Anterior cingulate cortex (tissue), 58 donors: Measurements from ENCODE around the gene ZMIZ1.

ENCODE experiments used
- DNase-seq, 58 donors: peaks; one replicate each; lab custom pipeline; 2025; lab: John Stamatoyannopoulos, UW

The ZMIZ1 gene

DNA sequence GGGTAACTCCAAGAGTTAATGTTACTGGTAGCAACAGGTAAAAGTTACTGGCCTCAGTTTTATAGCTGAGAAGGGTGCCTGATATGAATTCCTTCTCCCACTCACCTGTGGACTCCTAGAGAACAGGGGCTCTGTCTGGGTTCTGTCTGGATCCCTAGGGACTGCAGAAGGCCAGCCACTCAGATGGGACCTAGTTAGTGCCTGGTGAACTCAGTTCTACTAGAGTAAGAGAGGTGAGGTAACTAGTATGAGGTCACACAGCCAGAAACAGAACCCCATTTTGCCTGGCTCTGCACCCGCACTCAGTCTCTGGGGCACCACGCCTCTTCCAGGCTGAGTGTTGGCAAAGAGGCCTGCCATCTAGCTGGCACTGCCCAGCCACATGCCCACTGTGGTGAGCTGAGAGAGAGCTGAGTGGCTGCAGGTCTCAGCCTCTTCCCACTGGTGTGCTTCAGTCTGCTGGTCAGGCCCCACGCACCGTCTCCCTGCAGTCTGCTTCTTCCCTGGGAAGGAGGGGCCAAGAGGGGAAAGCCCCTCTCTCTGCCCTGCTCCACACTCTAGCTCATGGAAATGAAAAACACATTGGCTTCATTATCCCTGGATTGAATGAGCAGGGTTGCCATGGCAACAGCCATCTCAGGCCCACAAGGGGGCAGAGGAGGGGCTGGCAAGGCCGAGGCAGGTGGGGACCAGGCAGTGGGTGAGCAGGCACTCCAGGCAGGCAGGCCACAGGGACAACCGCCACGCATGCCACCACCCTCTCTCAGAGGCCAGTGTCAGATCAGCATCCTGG, 110.6 kb downstream of the ZMIZ1 start:
- peak in 25 of 58 donors; percentile 25 to 71 (median 42) for DNase-seq

DNA sequence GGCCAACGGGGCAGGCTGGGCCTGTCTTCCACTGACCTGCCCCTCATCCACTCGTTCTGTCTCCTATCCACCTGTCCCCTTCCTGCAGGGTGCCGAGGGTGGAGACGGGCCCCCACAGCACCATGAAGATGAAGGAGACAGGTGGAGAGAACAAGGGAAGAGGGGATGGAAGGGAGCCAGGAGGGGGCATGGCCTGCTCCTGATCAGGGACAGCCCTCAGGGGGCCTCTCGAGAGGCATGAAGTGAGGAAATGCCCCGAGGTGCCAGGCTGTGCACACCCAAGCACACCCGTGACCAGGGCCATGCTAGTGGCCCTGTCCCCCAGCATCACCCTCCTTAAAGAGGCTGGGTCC, 111.2 kb downstream of the ZMIZ1 start:
- no peak for DNase-seq

DNA sequence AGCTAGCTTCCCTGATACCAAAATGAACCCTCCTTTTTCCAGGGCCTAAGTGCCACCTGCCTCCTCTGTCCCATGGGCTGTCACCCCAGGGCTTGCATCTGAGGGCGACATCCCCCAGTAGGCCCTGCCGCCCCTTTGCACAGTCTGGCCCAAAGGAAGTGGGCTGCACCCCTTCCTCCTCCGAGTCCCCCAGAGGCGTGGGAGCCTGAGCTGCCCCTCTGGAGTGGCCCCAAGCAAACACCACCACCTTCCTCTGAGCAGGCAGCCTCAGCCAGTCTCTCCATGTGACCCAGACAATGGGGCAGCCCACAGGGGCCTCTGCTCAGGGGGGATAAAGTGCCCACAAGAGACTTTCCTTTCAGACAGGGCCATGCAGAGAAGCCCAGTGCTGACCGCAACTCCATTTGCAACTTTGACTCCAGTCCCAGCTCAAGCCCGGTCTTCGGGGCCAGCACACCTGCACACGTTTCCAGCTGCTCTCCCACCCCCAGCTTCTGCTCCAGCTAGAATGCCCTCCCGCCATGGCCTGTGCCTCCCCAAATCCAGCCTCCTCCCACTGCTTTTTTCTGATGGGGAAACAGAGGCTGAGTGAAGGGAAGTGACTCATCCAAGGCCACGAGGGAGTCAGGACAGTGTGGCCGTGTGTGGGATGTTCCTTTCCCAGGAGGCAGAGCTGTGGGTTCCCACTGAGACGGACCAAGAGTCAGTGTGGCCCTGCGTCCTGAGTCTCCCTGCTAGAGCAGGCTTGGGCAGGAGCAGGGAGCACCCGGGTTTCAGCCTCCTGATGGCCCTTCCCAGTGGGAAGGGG, 111.9 kb downstream of the ZMIZ1 start:
- no peak for DNase-seq

DNA sequence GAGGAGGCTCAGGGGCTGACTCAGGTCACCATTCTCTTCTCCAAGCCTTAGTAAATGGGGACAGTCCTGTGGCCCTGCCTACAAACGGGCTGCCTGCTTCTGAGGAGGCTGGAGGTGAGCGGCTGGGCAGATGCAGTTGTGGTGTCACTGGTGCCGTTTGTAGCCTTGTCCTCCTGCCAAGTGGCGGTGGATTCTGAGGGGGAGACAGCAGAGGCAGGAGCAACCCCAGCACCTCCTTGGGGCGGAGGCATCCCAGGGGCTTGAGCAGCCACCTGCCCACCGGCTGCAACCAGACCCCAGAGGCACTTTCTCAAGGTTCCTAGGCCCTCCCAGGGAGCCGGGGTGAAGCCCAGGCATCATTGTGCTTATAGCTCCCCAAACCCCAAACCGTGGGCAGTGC, 112.5 kb downstream of the ZMIZ1 start:
- no peak for DNase-seq

DNA sequence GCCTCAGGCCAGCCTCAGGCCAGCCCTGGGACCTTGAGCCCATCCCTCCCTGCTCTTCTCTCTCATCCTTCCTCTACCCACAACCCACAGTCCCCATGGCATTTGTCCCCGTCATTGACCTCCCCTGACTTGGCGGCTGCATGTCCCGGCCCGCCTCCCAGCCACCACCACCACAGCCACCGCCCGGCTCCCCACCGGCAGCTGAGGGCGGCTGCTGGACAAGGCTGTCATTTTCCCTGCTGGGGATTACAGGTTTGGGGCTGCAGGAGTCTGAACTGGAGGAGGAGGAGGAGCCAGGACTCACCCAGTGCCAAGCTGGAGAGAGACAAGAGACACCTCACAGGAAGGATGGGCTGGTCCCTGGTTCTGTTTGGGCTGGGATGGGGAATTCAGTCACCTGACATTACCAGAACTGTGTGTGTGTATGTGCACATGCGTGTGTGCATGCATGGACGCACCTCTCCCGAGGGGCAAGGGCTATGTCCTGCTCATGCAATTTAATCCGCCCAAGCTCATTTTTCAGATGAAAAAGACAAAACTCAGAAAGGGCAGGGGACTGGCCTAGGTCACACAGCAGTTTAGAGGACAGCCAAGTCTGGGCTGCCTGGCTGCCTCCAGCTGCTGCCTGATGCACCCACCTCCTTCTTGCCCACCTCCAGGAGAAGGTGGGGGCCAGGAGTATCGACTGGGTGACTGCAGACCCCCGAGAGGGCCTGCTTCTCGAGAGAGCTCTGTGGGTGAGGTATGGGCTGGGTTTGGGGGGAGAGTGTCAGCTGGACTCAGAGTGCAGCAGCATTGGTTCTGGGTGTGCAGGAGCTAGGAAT, 113.1 kb downstream of the ZMIZ1 start:
- no peak for DNase-seq

DNA sequence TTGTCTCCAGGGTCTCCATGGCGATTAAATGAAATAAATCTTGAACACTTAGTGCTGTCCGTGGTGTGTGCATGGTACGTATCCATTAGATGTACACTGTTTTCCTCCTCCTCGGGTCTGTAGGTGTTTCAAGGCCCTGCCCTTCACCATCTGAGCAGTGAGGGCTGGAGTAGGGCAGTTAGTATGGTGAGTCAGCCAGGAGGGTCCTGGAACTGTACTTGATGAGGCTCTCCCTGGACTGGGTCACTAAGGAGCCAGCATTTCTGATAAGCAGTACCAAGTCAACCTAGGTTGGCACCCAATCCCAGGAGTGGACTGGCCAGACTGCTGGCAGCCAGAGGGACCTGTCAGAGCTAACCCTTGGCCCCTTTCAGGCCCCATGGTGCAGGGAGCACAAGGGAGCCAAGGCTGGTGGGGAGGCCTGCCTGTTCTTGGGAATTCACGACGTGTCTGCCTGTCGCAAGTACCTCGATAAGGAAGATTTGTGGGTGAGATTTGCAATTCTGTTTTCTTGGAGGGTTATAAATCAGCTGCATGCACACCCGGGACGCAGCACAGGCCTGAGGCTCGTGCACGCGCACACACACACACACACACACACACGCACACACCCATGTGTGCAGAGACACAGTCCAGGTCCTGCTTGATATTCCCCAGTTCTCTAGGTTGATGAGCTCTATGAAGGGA, 114.2 kb downstream of the ZMIZ1 start:
- DNase-seq, result no peak

DNA sequence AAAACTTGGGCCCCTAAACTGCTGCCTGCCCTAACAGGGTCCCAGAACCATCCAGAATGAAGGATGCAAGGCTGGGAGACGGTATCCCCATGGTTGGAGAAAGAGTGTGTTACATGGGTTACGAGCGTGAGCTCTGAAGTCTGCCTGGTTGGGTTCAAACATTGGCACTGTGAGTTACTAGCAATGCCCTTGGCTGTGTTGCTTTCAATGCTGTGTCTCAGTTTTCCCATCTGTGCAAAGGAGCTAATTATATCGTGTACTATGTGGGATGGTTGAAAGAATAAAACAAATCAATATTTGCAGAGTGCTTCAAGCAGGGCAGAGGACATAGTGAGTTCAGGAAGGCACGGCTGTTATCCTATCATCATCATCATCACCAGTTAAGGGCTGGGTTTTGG, 114.7 kb downstream of the ZMIZ1 start:
- DNase-seq, result no peak

DNA sequence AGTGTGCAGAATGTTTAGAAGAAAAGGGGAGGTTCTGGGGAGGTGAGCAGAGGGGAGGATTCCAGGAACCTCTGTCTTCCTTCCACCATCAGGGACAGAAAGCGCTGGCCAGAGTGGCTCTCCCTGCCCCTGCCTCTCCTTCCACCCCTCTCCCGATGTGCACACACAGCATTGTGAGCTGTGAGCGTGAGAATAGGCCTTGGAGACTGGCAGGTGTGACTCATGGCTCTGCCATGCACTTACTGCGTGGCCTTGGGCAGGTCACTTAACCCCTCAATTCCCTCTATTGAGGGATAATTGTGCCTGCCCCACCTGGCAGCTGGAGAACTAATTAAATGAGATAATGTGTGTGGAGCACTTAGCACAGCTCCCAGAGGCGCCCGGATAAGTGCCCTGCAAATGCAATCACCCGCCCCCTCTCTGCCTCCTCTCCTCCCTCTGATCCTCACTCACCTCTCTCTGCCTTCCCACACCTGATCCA, 115.4 kb downstream of the ZMIZ1 start:
- no peak for DNase-seq

DNA sequence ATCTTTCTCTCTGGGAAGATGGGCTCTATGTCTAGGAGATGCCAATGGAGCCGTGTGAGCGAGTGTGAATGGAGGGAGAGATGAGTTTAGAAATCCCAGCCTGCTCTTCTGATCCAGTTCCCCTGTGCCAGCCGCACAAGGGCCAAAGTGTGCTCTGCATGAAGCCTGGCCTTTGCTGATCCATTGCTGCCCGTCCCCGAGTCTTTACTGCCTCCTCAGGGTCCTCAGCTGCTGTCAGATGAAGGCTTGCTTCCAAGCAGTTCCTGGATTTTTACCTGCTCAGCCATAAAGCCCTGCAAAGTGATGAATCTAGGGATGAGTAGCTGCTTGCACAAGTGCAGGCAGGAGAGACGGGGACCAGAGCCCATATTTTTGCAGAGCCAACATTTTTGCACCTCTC, 115.9 kb downstream of the ZMIZ1 start:
- DNase-seq, result no peak

DNA sequence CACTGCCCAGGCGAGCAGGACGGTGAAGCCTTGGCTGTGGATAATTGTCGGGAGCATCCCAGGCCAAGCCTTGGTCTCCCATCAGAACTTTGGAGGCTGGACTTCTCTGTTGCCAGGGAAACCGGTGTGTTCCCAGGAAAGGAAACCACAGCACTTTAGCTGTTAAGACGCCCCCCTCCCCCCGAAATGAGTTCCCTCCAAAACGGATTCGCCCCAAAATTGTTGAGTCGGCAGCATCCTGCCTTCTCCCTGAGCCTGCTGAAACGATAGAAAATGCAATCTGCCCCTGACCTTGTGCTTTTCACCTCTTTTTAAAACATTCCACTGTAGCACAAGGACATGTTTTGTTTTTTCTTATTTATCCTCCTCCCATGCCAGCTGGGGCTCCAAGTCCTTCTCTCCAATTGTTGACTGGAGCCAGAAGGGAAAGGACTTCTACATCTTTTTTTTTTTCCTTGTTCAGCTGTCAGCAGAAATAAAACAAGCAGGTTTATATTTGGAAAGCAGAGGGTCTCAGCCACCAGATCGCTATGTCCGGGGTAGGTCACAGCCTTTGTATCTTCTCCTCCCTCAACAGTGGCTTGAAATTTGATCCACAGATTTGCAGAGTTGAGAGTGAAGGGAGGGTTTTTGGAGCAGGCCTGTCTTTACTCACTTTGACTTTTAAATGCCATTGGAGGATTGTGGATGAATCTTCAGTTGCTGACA, 116.5 kb downstream of the ZMIZ1 start:
- no peak for DNase-seq

DNA sequence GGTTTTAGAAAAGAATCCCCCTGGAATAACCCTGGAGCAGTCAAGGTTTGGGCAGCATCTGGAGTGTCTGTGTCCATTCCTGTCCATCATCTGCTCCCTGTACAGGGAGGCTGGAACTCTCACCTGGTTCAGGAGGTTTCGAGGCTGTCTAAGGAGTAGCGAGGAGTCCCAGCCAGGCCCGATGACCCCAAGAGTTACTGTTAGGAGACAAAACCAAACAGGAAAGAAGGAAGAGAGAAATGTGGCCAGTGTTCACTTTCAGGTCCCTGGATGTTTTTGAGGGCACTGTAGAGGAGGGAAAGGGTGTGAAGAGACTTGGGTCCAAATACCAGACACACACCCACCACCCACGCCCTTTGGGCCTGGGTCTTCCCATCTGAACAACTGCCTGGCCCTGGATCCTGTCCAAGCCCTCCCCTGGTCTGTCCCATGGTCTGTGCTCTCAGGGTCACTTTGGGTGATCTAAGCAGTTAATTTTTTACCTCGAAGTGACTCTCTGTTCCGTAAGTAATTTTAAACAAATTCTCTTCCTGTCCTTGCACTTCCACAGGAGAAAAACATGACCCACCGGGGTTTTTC, 117.1 kb downstream of the ZMIZ1 start:
- no peak for DNase-seq

DNA sequence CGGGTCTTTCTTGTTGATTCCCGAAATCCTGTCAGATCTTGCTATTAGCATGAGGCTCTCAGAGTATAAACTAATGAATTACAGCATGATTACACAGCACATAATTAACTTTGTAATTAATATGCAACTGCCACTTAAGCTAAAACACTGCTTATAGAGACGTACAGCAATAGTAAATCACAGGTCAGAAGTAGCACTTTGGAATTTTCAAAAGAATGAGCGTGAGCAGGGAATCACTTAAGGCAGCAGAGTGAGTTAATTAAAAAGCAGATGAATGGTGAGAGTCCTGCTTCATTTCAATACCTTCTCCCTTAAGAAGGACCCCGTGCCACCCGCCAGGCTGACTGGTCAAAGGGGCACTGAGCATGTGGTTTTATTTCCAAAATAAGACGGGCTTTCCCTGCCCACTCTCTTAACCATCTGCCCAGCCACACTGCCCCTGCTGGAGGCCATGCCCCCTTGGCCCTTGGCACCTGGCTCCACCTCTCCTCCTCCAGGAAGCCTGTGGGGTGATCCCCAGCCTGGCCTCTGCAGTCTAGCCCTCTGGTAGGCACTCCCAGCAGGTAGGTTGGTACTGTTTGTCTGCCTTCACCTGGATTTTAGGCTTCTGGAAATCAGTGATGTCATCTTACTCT, 117.8 kb downstream of the ZMIZ1 start:
- no peak for DNase-seq

DNA sequence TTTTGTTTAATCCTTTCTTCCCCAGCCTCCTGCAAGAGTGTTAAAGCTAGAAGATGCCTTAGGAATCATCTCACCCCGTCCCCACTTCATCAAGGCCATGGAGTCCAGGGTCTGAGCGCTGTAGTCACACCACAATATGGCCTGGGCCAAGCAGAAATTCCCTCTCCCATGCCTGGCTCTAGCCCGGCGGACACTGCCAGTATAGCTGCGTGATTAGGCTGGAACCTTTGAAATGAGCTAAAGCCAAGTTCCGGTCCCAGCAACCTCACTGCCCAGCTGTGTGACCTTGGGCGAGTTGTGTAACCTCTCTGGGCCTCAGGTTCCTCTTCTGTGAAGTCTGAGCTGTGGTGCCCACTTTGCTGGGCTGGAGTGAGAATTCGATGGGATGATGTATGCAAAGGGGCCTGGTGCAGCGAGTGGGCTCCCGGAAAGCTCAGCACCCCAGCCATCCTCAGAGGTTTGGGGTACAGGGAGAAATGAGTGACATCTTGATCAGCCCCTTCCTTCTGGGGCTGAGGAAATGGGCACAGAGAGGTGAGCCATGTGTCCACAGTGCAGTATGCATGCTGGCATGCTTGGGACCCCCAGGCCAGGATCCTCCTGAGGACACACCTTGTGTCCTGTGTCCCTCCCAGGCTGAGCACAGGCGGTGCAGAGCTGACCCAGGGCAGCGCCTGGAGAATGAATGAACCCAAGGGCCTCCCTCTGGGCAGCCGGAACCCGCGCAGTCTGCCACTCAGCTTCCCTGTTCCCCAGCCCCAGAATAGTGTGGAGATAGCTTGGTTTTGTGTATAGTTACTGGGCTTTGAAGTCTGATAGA, 118.6 kb downstream of the ZMIZ1 start:
- no peak for DNase-seq

DNA sequence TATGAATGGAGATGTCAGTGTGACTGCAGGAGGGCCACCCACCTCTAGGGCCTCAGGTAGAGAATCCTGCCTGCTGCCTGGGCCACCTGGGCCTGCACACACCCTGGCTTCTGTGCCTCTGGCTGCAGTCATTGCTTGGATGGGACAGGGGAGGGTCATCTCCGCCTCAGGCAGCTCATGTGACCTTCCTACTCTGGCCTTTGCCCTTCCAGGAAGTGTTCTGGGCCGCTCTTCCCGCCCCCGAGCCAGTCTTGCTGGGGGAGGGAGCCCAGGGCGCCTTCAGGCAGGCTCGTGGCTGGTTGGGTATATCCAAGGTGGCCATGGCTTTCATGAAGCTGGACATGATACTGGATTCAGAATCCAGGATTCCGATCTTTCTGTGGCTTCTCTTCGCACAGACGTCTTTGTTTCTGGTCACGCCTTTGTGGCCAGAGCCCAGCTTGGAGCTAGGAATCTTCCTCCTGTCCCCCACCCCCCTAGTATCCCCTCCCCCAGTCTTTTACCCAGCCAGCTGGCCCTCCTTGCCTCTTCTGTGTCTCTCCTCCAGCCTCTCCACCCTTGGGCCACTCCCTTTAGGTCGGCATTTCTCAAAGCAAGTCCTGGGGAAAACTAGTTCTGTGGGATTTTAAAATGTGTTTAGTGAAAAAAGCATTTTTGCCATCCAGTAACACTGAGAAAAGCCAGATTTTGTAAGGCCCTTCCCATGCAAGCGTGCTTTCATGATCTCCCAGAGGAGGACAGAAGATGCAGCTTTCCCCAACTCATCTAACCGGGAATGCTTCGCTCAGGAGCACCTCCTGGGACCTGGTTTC, 119.6 kb downstream of the ZMIZ1 start:
- DNase-seq, result no peak

DNA sequence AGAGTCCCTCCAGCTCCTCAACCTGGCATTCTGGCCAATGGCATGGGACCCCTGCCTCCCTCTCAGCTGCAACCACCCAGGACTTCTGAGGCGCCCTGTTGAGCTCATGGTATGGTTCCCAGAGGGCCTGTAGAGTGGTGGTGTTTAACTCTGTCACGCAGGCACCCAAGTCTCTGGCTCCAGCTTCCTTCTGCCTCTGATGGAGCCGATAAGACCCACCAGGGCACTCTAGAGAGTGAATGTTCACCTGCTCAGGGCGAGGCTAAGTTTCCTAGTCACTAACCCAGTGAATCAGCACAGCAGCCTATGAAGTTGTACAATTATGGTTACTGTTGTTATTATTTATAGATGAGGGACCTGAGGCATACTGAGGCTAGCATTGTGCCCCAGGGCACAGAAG, 120.4 kb downstream of the ZMIZ1 start:
- DNase-seq, result no peak

DNA sequence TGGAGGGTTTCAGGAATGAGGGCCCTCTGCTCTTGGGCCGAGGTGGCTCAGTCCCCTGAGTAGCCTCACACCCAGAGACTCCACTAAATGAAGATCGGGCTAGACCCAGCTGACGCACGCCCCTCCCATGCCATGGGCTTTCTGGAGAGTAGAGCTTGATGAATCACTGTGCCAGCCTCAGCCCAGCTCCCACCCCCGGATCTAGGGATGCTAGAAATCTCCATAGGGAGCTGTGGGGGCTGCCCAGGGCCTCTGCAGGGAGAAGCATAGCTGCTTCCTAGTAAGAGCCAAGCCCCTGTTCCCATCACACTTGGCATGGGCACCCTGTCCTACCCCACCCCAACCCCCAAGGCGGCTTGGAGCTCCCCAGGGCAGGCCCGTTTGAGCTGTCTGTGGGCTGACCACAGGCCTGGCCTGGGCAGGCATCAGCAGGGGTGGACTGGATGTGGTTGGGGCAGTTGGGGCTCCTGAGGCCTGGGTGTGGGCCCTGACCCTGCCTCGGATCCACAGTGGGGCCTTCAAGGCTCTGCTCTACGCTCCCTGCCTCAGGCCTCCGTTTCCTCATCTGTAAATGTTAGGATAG, 121.2 kb downstream of the ZMIZ1 start:
- DNase-seq, result peak in 37 of 58 donors; percentile 18 to 81 (median 50)
